Peyer's patch (tissue), 4 donors: ENCODE data around the gene GRIP1.

Experiments
- POLR2A ChIP-seq, 2 donors: fragments of 450-650 bp; IDR thresholded peaks; one replicate each; pipeline ENCODE4 v1.5.1; 2017; ENCODE audit warnings: antibody characterized with exemption in 2 of 2, mild to moderate bottlenecking in 2 of 2, moderate library complexity in 2 of 2
- TF ChIP-seq, protein P1 (sequence below), 6 experiments: fragments of 450-650 bp in 4 of 6; fragments of 200-600 bp in 2 of 6; sonication (generic) in 1 of 6; IDR thresholded peaks; one replicate each; pipeline ENCODE4 v1.5.1; 2017 to 2019; ENCODE audit warnings: antibody characterized with exemption in 6 of 6, mild to moderate bottlenecking in 3 of 6, moderate library complexity in 1 of 6

DNA sequence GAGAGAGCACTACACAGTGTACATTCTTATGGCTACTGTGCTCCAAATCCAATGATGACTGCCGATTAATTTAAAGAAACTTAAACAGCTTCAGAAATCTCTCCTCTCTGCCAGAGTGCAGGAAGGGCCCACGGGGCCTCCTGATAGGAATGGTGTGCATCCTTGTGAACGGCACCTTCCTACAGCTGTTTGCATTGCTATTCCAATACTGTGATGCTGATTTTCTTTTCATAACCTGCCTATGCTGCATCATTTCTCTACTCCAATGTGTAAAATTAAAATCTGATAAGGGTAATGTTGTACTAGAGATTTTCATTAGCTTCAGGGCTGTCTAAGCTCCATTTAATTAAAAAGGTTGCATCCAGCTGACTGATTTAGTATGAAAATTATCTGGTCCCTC, 217.5 kb downstream of the GRIP1 start:
- TF ChIP-seq, protein P1, sequence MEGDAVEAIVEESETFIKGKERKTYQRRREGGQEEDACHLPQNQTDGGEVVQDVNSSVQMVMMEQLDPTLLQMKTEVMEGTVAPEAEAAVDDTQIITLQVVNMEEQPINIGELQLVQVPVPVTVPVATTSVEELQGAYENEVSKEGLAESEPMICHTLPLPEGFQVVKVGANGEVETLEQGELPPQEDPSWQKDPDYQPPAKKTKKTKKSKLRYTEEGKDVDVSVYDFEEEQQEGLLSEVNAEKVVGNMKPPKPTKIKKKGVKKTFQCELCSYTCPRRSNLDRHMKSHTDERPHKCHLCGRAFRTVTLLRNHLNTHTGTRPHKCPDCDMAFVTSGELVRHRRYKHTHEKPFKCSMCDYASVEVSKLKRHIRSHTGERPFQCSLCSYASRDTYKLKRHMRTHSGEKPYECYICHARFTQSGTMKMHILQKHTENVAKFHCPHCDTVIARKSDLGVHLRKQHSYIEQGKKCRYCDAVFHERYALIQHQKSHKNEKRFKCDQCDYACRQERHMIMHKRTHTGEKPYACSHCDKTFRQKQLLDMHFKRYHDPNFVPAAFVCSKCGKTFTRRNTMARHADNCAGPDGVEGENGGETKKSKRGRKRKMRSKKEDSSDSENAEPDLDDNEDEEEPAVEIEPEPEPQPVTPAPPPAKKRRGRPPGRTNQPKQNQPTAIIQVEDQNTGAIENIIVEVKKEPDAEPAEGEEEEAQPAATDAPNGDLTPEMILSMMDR (IDR thresholded peaks at IDR 0.05): no peak
- TF ChIP-seq POLR2A (IDR thresholded peaks at IDR 0.05): no peak
